Activated T-helper 1 cell treated with Interleukin-2 at 50 U/mL for 16 hours (primary cell): ENCODE measurements around the gene CCDC7.
"Not testable (repeated sequence)": the region's sequence is repeated elsewhere in the genome, so short reads cannot be mapped to it uniquely, and the experiment has no call there.

ENCODE experiments used
- DNase-seq: peaks from one replicate; pipeline ENCODE4 v3.0.0-alpha.2; 2020; ENCODE audit warnings: low read depth

CCDC7 gene

GRCh38 chr10:32699683-32700082, 253.7 kb downstream of the CCDC7 start:
- DNase-seq, result not testable (repeated sequence)

DNA sequence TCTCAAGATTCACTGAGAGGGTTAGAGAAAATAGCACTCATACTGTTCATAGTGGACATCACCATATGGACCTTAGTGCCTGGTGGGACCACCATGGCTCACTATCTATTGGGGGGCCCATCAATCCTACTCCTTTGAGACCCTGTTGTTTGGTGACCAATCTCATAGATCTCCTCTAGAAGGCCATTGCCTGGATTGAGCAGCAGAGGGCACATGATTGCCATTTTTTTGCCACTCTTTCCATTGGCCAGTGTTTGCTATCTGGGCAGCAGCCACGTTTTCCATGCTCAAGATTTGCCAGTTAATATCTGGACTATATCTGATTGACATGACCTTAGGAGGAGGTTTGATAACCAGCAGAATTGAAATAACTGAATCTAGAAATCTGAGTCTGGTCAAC, 267.6 kb downstream of the CCDC7 start:
- DNase-seq, result no peak

DNA sequence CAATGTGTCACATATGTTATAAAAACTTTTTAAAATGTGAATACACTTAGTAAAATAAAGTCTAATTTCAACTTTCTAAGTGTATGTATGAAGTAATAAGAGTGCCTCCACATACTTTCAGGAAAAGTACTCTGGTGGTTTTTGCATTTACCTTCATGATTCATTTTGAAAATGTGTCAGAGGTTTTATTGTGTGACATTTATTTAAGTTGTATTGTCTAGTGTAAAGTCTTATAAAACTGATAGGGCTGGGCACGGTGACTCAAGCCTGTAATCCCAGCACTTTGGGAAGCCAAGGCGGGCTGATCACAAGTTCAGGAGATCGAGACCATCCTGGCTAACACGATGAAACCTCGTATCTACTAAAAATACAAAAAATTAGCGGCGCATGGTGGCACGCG, 285.6 kb downstream of the CCDC7 start:
- no peak for DNase-seq

DNA sequence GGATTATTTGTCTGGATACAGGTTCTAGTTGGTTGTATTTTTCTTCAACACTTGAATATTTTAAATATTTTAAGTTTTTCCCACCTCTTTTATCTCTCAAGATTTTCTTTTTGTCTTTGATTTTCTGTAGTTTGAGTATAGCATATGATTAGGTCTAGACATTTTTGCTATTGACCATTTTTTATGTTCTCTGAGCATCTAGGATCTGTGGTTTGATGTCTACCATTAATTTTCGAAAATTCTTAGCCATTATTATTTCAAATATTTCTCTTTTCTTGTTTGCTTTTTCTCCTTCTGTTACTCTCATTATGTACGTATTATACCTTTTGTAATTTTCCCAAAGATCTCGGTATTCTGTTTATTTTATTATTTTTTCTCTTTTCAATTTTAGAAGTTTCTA, 293.0 kb downstream of the CCDC7 start:
- no peak for DNase-seq

DNA sequence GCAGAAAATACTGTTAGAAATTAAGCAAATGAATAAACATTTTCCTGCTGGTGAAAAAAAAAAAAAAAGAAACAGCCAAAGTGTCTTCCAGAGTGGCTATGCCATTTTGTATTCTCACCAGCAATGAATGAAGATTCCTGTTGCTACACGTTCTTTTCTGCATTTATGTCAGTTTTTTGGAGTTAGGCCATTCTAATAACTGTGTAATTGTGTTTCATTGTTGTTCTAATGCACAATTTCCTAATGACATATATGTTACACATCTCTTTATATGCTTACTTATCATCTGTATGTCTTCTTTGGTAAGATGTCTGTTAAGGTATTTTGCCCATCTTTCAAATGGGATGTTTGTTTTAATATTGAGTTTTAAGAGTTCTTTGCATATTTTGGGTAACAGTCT, 298.4 kb downstream of the CCDC7 start:
- no peak for DNase-seq

DNA sequence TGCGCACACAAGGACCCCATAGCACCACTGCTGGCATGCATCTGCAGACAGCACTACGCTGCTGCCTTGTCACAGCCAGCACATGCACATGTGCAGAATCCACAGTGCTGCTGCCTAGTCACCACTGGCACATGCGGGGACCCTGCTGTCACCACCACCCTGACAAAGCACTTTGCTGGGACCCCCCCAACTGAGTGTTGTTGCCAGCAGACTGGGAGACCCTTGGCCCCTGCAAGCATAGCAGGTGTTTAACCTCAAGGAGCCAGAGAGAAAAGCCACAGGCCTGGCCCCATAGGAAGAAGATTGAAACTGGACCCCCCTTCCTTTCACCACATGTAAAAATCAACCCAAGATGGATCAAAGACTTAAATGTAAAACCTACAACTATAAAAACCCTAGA, 300.9 kb downstream of the CCDC7 start:
- no peak for DNase-seq

- DNase-seq, result no peak
These were observed 305.6 kb downstream of the CCDC7 start for GRCh38 chr10:32751582-32751981.

GRCh38 chr10:32754900-32755299, 309.0 kb downstream of the CCDC7 start:
- not testable (repeated sequence) for DNase-seq

DNA sequence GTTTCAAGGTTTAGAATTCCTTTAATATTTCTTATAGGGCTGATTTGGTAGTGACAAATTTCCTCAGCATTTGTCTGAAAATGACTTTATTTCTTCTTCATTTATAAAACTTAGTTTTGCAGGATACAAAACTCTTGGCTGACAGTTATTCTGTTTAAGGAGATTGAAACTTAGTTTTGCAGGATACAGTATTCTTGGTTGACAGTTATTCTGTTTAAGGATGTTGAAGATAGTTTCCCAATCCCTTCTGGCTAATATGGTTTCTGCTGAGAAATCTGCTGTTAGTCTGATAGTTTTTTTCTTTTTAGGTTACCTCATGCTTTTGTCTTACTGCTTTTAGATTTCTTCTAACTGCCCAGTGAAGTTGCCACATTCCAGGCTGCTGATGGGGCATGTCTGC, 325.3 kb downstream of the CCDC7 start:
- no peak for DNase-seq

GRCh38 chr10:32773105-32773504, 327.2 kb downstream of the CCDC7 start:
- no peak for DNase-seq

DNA sequence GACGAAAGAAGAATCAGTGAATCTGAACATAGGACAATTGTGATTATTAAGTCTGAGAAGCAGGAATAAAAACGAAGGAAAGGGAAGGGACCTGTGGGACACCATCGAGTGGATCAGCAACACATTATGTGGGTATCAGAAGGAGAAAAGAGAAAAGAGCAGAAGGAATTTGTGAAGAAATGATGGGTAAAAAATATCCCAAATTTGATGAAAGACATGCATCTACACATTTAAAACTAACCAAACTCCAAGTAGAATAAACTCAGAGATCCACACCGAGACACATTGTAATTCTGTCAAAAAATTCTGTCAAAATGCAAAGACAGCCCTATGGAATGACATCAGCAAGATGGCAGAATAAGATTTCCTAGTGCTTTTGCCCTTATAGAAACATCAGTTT, 341.0 kb downstream of the CCDC7 start:
- no peak for DNase-seq

DNA sequence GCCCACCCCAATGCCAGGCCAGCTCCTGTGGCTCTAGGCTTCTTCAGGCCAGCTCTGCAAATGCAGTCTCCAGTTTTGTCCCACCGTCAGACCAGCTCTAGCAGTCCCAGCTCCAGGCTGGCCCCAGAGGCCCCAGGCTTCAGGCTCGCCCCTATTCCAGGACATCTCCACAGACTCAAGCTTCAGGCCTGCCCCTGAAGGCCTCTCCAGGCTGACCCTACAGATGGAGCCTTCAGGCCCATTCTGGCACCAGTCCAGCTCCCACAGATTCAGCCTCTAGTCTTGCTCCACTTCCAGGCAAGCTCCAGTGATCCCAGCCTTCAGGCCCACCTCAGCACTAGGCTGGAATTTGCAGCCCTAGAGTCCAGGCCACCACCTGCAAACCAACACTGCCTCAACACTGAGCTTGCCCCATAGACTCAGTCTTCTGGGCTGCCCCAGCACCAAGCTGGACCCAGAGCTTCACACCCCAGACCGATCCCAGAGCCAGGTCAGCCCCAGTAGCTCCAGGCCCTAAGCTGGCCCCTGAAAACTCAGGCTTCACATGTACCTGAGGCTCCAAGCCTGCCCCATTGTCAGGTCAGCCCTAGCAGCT, 341.8 kb downstream of the CCDC7 start:
- no peak for DNase-seq

DNA sequence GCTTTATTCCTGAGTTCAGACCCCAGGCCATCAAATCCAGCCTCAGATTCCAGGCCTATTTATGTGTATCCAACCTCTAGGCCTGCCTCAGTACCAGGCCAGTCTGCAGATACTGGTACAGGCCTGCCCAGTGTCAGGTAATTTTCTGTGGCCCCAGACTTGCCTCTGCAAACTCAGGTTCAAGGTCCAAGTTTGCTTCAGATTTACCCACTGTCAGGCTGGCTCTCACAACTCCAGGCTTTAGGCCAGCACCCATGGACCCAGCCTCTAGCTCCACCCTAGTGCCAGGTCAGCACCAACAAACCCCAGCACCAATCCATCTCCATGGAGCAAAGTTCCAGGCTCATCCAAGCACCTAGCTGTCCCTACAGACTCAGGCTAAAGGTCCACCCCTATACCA, 342.4 kb downstream of the CCDC7 start:
- DNase-seq, result no peak

GRCh38 chr10:32790483-32790882, 344.5 kb downstream of the CCDC7 start:
- DNase-seq, result no peak

DNA sequence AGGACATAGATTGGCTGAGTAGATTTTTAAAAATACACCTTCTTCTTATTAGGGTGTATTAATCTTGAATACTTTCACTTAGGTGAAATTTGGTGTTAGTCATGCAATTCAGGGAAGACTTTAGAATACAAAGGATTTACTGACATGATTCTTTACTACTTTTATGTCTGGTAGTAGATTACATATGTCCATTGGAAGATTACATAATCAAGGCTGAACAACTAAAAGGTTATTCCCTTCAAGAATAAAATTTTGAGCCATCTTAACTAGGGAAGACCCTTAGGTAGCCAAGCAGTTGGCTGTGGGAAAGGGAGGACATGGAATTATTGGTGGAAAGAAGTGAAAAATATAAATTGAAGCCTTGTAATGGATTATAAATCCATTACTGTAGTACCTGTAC, 347.1 kb downstream of the CCDC7 start:
- no peak for DNase-seq

GRCh38 chr10:32795598-32796183, 349.8 kb downstream of the CCDC7 start:
- no peak for DNase-seq

GRCh38 chr10:32797393-32797792, 351.5 kb downstream of the CCDC7 start:
- not testable (repeated sequence) for DNase-seq

DNA sequence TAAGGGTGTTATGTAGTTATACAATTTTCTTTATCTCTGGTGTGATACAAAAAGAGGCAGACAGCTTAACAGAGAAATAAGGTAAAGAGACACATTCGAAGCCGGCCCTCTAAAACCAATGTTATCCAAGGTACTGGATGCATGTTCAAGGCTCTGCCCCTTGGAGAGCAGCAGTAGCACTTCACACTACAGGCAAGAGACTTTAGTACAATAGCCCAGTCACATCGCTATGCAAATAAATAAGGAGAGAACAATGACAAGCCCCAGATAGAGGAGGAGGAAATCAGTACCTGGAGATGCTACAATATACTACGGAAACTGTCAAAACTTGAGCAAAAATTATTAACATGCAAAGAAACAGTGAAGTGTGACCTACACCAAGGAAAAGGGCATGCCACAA, 401.0 kb downstream of the CCDC7 start:
- no peak for DNase-seq

GRCh38 chr10:32851301-32851700, 405.4 kb downstream of the CCDC7 start:
- DNase-seq, result no peak

DNA sequence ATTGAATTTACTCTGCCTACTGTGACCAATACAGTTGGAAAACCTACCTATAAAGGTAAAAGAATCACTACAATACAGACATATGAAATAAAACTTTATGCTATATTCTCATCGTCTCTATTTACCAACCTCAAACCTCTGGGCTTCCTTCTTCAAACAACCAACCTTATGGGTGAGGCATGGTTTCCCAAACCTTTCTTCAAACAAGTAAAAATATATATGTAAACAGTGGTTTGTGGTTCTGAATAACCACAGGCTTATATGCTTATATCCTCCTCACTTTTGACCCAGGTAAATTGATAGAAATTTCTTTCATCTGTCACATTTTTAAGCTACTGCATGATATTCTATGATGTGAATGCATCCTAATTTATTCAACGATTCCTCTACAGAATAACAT, 408.5 kb downstream of the CCDC7 start:
- DNase-seq, result no peak

GRCh38 chr10:32865170-32865569, 419.2 kb downstream of the CCDC7 start:
- DNase-seq, result no peak

DNA sequence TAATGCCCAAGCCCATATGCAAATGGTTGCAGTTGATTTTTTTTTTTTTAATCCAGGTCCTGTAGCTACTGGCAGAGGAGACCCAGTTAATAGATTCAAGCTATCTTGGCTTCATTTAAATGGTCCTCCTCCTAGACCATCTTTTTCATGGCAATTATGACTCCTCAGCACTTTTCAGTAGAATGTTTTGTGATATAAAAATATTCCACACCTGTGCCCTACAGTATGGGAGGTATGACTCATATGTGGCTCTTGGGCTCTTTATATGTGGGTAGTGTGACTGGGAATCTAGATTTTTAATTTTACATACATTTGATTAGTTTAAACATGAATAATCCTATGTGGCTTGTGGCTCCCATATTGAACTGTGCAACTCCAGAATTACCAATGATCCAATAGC, 432.0 kb downstream of the CCDC7 start:
- no peak for DNase-seq

- no peak for DNase-seq
These were observed 432.7 kb downstream of the CCDC7 start for GRCh38 chr10:32878646-32879045.

DNA sequence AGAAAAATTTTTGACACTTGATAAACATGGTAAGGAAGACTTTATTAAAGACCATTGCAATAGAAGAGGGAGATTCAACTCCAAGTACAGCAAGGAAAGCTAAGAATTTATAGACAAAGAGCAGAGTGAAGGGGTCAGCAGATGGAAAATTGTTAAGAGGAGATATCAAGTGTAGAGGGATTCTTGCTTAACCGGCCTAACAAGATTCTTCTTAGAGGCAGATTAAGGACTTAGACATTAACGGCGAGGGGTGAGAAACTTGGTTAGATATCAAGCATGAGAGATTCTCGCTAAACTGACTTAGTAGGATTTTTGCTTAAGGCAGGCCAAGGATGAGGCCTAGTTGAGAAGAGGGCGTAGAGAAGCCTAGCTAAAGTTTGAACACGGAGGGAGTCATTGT, 436.1 kb downstream of the CCDC7 start:
- no peak for DNase-seq
